ENCODE measurements around the gene NT5C3B.

- TF ChIP-seq GABPA (IDR thresholded peaks at IDR 0.05 in 1 of 2, conservative IDR thresholded peaks at IDR 0.05 in 1 of 2) (peak in 1 of 2 donors; percentile 30), RAD21 (IDR thresholded peaks at IDR 0.05) (peak in 1 of 2 donors; percentile 10), TAF1 (conservative IDR thresholded peaks at IDR 0.05) (peak; percentile 52), FOXA1 (IDR thresholded peaks at IDR 0.05) (no peak), JUND (IDR thresholded peaks at IDR 0.05) (no peak), EGR1 (IDR thresholded peaks at IDR 0.05; ENCODE audit: low read depth in 2 of 2) (no peak), HNF4A (conservative IDR thresholded peaks at IDR 0.05) (peak in 1 of 2 donors; percentile 57)
- TF ChIP-seq, protein P1, sequence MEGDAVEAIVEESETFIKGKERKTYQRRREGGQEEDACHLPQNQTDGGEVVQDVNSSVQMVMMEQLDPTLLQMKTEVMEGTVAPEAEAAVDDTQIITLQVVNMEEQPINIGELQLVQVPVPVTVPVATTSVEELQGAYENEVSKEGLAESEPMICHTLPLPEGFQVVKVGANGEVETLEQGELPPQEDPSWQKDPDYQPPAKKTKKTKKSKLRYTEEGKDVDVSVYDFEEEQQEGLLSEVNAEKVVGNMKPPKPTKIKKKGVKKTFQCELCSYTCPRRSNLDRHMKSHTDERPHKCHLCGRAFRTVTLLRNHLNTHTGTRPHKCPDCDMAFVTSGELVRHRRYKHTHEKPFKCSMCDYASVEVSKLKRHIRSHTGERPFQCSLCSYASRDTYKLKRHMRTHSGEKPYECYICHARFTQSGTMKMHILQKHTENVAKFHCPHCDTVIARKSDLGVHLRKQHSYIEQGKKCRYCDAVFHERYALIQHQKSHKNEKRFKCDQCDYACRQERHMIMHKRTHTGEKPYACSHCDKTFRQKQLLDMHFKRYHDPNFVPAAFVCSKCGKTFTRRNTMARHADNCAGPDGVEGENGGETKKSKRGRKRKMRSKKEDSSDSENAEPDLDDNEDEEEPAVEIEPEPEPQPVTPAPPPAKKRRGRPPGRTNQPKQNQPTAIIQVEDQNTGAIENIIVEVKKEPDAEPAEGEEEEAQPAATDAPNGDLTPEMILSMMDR (IDR thresholded peaks at IDR 0.05; ENCODE audit: low read depth, low read length, missing input control) = peak; percentile 62
- TF ChIP-seq, protein P2, sequence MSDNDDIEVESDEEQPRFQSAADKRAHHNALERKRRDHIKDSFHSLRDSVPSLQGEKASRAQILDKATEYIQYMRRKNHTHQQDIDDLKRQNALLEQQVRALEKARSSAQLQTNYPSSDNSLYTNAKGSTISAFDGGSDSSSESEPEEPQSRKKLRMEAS (IDR thresholded peaks at IDR 0.05) = peak; percentile 39
- TF ChIP-seq, protein P3, sequence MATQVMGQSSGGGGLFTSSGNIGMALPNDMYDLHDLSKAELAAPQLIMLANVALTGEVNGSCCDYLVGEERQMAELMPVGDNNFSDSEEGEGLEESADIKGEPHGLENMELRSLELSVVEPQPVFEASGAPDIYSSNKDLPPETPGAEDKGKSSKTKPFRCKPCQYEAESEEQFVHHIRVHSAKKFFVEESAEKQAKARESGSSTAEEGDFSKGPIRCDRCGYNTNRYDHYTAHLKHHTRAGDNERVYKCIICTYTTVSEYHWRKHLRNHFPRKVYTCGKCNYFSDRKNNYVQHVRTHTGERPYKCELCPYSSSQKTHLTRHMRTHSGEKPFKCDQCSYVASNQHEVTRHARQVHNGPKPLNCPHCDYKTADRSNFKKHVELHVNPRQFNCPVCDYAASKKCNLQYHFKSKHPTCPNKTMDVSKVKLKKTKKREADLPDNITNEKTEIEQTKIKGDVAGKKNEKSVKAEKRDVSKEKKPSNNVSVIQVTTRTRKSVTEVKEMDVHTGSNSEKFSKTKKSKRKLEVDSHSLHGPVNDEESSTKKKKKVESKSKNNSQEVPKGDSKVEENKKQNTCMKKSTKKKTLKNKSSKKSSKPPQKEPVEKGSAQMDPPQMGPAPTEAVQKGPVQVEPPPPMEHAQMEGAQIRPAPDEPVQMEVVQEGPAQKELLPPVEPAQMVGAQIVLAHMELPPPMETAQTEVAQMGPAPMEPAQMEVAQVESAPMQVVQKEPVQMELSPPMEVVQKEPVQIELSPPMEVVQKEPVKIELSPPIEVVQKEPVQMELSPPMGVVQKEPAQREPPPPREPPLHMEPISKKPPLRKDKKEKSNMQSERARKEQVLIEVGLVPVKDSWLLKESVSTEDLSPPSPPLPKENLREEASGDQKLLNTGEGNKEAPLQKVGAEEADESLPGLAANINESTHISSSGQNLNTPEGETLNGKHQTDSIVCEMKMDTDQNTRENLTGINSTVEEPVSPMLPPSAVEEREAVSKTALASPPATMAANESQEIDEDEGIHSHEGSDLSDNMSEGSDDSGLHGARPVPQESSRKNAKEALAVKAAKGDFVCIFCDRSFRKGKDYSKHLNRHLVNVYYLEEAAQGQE (IDR thresholded peaks at IDR 0.05) = peak; percentile 82
Observed at GRCh38 chr17:41786227-41787020, 49.6 kb downstream of the NT5C3B start, which contains the start of gene JUP.

All from liver (tissue), 3 donors.